HFFc6 (cell line): ENCODE measurements around the gene SYNJ2. TPM values are rescaled to one million over a fixed set of nuclear protein-coding genes. Genes with fewer than 3 reads are reported as not detected.

Source experiments
- DNase-seq: peaks from one replicate; pipeline ENCODE4 v3.0.0-alpha.2; 2018
- H3K27ac Mint-ChIP-seq: 2 replicates; pipeline ENCODE4 v1.8.0; 2020; ENCODE audit warnings: mild to moderate bottlenecking, mixed read lengths
- H3K27me3 Mint-ChIP-seq: 2 replicates; pipeline ENCODE4 v1.8.0; 2021; ENCODE audit warnings: mild to moderate bottlenecking, moderate library complexity, mixed read lengths; ENCODE audit not compliant: insufficient read depth
- H3K36me3 Mint-ChIP-seq: 2 replicates; pipeline ENCODE4 v1.8.0; 2021; ENCODE audit warnings: low read depth, mixed read lengths
- H3K4me1 Mint-ChIP-seq: 2 replicates; pipeline ENCODE4 v1.8.0; 2020; ENCODE audit warnings: low read depth, mixed read lengths
- H3K4me3 Mint-ChIP-seq: 2 replicates; pipeline ENCODE4 v1.8.0; 2020; ENCODE audit warnings: mild to moderate bottlenecking, moderate library complexity, mixed read lengths
- H3K9me3 Mint-ChIP-seq: 2 replicates; pipeline ENCODE4 v1.8.0; 2020; ENCODE audit warnings: mild to moderate bottlenecking, mixed read lengths
- CTCF ChIP-seq: fragments of 200-600 bp; sonication (generic); IDR thresholded peaks from 2 replicates; pipeline ENCODE4 v1.5.0; 2021; ENCODE audit warnings: antibody characterized with exemption, mild to moderate bottlenecking
- total RNA-seq, 6 experiments: library from RNA; stranded (reverse); fragmentation: NEBNext Ultra II Directional; extraction: Animal tissue kit (Norgen Biotek cat#: 25700); gene quantifications; 2 replicates in 1 of 6; 3 replicates in 5 of 6; pipeline ENCODE4 v1.2.3, GENCODE V29; 2021

The SYNJ2 gene
- total RNA-seq, 6 experiments from 2014 or later, result 31.8 to 46.4 (median 41.3) TPM

GRCh38 chr6:157954150-157955117 is 27.2 kb upstream of the SYNJ2 start:
- Mint-ChIP-seq H3K36me3 (peaks cover 17% of the 10 kb centered on the region), H3K9me3 (peaks cover 26% of the 10 kb centered on the region), H3K4me3 (no peak overlapping the region), H3K27ac (no peak overlapping the region), H3K27me3 (peaks cover 8% of the 10 kb centered on the region), H3K4me1 (peaks cover 7% of the 10 kb centered on the region)
- DNase-seq, result no peak
- TF ChIP-seq CTCF, result no peak

- peaks cover 29% of the 10 kb centered on the region for H3K9me3 Mint-ChIP-seq
- no peak for DNase-seq
- H3K27ac Mint-ChIP-seq, result no peak overlapping the region
- H3K36me3 Mint-ChIP-seq, result peaks cover 18% of the 10 kb centered on the region
- TF ChIP-seq CTCF, result no peak
- no peak overlapping the region for H3K4me3 Mint-ChIP-seq
- peaks cover 7% of the 10 kb centered on the region for H3K4me1 Mint-ChIP-seq
- peaks cover 6% of the 10 kb centered on the region for H3K27me3 Mint-ChIP-seq
Observed at GRCh38 chr6:157955675-157956074, 26.0 kb upstream of the SYNJ2 start.

- DNase-seq, result no peak
- H3K4me1 Mint-ChIP-seq, result peaks cover 7% of the 10 kb centered on the region
- H3K9me3 Mint-ChIP-seq, result peaks cover 29% of the 10 kb centered on the region
Observed at GRCh38 chr6:157956171-157956730, 25.4 kb upstream of the SYNJ2 start.

DNA sequence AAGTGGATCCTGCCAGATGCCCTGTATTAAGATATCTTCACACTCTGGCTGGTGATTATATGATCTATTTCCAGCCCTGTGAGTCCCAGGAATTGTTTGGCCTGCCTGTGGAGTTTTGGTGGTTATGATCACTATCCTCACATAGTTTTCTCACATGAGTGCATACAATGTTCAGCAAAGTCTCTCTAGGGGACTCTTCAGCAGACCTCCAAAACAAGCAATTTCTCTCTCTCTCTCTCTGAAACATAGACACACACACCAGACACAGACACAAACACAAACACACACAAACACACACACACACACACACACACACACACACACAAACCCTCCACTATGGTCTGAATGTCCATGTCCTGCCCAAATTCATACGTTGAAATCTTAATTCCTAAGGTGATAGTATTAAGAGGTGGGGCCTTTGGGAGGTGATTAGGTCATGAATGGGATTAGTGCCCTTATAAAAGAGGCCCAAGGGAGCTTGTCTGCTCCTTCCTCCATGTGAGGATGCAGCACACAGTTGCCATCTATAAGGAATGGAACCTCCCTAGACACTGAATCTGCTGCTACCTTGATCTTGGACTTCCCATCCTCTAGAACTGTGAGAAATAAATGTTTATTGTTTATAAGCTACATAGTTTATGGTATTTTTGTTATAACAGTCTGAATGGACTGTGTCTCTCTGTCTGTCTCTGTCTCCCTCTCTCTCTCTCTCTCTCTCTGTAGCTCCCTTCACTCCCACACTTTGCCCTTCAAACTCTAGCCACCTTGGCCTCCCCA is 22.0 kb upstream of the SYNJ2 start:
- no peak overlapping the region for H3K27ac Mint-ChIP-seq
- no peaks in the 10 kb centered on the region for H3K27me3 Mint-ChIP-seq
- peaks cover 29% of the 10 kb centered on the region for H3K9me3 Mint-ChIP-seq
- peaks cover 23% of the 10 kb centered on the region for H3K36me3 Mint-ChIP-seq
- no peak overlapping the region for H3K4me3 Mint-ChIP-seq
- no peak for DNase-seq
- TF ChIP-seq CTCF, result no peak
- peaks cover 15% of the 10 kb centered on the region for H3K4me1 Mint-ChIP-seq

More at GRCh38 chr6:157956171-157956730, 25.4 kb upstream of the SYNJ2 start:
- H3K27me3 Mint-ChIP-seq, result peaks cover 6% of the 10 kb centered on the region
- H3K36me3 Mint-ChIP-seq, result peaks cover 18% of the 10 kb centered on the region
- H3K27ac Mint-ChIP-seq, result no peak overlapping the region
- no peak for TF ChIP-seq CTCF
- H3K4me3 Mint-ChIP-seq, result no peak overlapping the region

- H3K4me3 Mint-ChIP-seq, result no peak overlapping the region
- H3K27ac Mint-ChIP-seq, result no peak overlapping the region
- H3K9me3 Mint-ChIP-seq, result peaks cover 29% of the 10 kb centered on the region
- H3K36me3 Mint-ChIP-seq, result peaks cover 28% of the 10 kb centered on the region
- no peaks in the 10 kb centered on the region for H3K27me3 Mint-ChIP-seq
- no peak for TF ChIP-seq CTCF
- DNase-seq, result no peak
- peaks cover 15% of the 10 kb centered on the region for H3K4me1 Mint-ChIP-seq
Observed at GRCh38 chr6:157961153-157961831, 20.4 kb upstream of the SYNJ2 start.
